GM19395 (cell line): ENCODE results near the gene BRAP.
"Not testable (repeated sequence)": the region's sequence is repeated elsewhere in the genome, so short reads cannot be mapped to it uniquely, and the experiment has no call there.

ENCODE experiments used
- ATAC-seq: cut with Tn5 transposase; IDR thresholded peaks from one replicate; pipeline ENCODE4 v1.9.1; 2021; ENCODE audit warnings: mild to moderate bottlenecking, moderate library complexity; ENCODE audit not compliant: unreplicated experiment

The BRAP gene

GRCh38 chr12:111677186-111677585 is 8.6 kb downstream of the BRAP start:
- no peak for ATAC-seq

- ATAC-seq, result no peak
These were observed 12.3 kb downstream of the BRAP start for GRCh38 chr12:111673503-111673902.

- no peak for ATAC-seq
These were observed 12.9 kb downstream of the BRAP start for GRCh38 chr12:111672822-111673381.

GRCh38 chr12:111664961-111665865 is 20.5 kb downstream of the BRAP start:
- ATAC-seq, result no peak

- ATAC-seq, result no peak
These were observed 21.3 kb downstream of the BRAP start for GRCh38 chr12:111664499-111664898.

- no peak for ATAC-seq
These were observed 29.7 kb downstream of the BRAP start for GRCh38 chr12:111656016-111656415.

- ATAC-seq, result no peak
These were observed 30.4 kb downstream of the BRAP start for GRCh38 chr12:111655356-111655755.

GRCh38 chr12:111653596-111653995 is 32.2 kb downstream of the BRAP start:
- no peak for ATAC-seq

- ATAC-seq, result not testable (repeated sequence)
These were observed 33.2 kb downstream of the BRAP start for GRCh38 chr12:111652530-111652929.

GRCh38 chr12:111650912-111651311 is 34.8 kb downstream of the BRAP start:
- no peak for ATAC-seq

- no peak for ATAC-seq
These were observed 40.3 kb downstream of the BRAP start for GRCh38 chr12:111645433-111645832.

GRCh38 chr12:111643427-111643826 is 42.3 kb downstream of the BRAP start:
- no peak for ATAC-seq

GRCh38 chr12:111642681-111643426 is 42.9 kb downstream of the BRAP start:
- ATAC-seq, result no peak

- ATAC-seq, result no peak
These were observed 45.2 kb downstream of the BRAP start for GRCh38 chr12:111640506-111640905.

GRCh38 chr12:111638556-111638955 is 47.2 kb downstream of the BRAP start:
- ATAC-seq, result no peak

GRCh38 chr12:111636209-111636945 is 49.4 kb downstream of the BRAP start:
- no peak for ATAC-seq

- no peak for ATAC-seq
These were observed 50.2 kb downstream of the BRAP start for GRCh38 chr12:111635524-111635923.

- ATAC-seq, result no peak
These were observed 57.1 kb downstream of the BRAP start for GRCh38 chr12:111628505-111629260.

- ATAC-seq, result no peak
These were observed 59.5 kb downstream of the BRAP start for GRCh38 chr12:111626230-111626629.

GRCh38 chr12:111624540-111624939 is 61.2 kb downstream of the BRAP start:
- ATAC-seq, result no peak
